ENCODE data around the gene KSR1. TPM values are rescaled to one million over a fixed set of nuclear protein-coding genes. Genes with fewer than 3 reads are reported as not detected.

The KSR1 gene
- polyA plus RNA-seq, 4 donors, result 34.9 to 88.9 (median 57.6) TPM

DNA sequence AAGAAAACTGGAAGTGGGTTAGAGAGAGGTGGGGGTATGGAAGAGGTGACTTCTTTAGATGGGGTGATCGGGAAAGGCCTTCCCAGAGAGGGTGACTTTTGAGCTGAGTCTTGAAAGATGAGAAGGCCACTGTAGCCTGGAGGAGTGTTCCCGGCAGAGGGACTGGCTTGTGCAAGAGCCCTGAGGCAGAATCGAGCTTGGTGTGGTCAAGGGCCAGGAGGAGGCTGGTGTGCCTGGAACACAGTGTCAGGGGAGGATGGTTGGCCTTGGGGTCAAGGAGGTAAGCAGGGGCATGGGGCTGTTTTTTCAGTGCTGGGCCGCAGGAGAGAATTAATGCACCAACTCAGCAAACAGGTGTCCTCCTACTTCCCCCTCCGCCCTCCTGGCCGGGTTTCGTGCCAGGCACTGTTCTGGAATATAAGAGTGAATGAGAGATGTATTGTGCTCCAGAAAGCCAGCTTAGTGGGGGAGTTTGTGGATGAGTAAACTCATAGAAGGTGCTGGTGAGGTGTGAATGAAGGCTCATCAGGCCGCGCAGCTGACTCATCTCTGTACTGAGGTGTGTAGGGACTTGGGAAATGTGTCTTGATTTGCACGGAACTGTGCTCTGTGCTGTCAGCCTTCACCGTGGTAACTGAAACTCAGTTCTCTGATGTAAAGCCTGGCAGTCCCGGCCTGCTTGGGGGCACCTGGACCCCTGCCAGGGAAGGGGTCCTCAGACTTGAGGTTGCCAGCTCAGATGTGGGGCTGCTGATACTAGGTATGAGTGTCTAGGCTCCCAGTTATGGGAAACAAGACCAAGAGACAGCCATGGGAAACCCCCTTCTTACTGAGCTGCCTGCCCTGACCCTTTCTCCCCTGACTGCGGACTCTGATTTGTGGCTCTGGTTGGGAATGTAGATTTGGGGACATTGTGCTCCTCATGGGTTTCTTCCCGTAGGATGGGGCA lies 15.3 kb downstream of the KSR1 start:
- no peak for DNase-seq (ENCODE audit: low read depth in 4 of 4, low spot score in 2 of 4)

DNA sequence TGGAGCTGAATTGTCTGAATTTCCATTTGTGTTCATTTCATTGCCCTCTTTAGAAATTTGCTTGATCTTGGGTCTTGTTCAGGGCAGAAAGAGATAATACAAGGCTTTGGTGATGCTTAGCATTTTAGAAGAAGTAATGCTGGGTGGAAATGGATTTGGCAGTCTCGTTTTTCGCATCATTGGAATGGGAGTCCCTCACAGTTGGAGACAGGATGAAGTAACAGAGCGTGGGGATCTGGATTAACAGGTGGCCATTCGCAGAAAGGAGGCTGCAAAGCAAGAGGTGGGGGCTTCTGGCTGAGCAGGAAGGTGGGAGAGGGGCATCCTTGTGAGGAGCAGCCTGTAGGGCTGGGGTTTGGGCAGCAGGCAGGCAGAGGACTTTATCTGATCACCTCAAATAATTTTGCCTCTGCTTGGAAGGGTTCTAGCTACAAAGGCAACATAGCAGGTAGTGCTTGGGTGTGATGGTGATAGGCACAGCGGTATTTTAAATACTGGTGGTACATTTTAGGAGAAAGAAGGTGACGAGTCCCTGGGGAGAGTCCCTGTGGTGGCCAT lies 17.0 kb downstream of the KSR1 start:
- no peak for DNase-seq (ENCODE audit: low read depth in 4 of 4, low spot score in 2 of 4)

DNA sequence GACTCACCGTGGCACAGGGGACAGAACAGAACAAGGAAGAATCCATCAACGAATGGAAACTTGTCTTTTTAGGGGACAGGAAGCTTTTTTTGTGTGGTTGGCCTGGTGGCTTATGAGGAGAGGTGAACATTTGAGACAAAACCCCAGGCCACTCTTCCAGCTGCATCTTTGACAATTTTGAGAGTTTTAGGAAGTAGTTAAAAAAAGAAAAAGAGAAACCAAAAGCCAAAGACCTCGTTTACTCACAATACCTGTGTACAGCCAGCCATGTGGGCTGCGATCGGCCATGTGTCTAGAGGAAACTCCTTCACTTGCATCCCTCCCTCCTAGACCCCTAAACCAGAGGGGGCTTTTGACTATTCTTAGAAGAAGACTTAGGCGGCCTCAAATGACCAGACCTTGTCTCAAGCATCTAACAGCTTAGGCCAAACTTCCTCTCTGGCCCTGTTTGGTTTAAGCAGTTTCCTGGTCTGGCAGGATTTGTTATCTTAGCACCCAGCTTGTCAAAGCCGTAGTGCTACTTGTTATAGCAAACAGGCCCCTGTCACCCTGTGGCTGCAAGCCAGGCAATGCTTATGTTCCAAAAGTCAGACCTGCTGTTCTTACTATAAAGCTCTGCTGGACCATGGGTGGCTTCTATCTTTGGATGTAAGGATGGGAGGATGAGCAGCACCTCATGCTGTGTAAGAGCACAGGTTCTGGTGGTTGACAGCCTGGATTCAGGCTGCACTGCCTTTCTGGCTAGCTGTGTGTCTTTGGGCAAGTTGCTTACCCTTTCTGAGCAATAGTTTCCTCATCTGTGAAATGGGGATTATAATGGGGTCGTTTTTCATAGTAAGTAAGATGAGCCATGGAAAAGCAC lies 17.7 kb downstream of the KSR1 start:
- DNase-seq (ENCODE audit: low read depth in 4 of 4, low spot score in 2 of 4), result no peak

DNA sequence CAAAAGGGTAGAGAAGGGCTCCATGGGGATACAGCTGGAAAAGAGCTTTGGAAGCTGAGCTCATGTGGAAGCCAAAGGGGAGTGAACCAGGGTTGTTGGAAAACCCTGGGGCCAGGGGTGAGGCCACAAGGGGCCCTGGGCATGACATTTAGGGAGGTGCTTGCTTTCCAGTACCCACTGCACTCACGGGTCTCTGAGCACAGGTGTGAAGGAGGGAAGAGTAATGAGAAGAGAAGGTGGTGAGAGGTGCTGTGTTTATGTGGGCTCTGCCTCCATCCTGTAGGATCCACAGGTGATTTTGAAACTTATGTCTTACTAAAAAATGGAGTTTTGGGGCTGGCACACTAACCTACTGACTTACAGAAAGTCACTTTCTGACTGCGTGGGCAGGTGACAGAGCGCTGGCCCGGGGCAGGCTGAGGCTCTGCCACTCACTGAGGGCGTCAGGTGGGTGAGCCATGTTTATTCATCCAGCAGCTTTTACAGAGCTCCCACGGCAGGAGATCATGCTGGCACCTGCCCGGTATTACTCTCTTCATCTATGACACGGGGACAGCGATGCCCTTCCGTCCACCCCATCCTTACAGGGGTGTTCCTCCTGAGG lies 18.9 kb downstream of the KSR1 start:
- DNase-seq (ENCODE audit: low read depth in 4 of 4, low spot score in 2 of 4), result no peak

DNA sequence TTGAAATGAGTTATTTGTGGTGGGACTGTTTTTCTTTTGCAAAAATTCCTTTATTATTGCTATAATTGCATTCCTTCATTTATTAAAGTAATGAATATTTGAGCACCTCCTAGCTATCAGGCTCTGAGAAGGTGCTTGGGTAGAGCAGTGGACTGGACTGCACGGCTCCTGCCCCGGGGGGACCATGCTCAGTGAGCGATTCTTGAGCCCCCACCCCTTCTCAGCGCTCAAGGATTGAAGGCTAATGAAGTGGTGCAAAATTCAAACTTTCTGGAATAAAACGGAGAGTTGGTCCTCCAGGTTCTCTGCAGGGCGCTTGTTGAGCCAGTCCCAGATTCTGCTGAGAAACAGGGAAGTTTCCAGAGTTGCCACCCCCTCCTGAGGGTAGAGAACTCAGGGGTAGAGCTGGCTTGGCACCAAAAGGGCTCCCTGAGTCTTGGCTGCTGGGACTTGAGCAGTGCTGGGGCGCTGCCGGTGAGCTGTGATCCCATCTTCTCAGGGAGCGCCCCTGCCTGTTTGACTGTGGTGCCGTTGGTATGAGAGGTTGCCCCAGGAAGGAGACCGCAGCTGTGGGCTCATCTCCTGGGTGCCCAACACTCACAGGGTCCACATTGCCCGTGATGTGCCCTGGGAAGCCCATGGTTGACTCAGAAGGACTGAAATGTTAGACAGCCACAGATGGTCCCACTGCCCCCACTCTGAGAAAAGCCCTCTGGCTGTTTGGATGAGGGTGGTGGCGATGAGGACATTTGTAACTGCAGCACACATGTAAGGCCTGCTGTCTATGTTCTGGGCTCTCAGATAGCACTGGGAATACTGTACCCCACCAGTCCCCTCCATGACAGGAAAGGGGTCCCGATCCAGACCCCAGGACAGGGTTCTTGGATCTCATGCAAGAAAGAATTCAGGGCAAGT lies 20.0 kb downstream of the KSR1 start:
- no peak for DNase-seq (ENCODE audit: low read depth in 4 of 4, low spot score in 2 of 4)

DNA sequence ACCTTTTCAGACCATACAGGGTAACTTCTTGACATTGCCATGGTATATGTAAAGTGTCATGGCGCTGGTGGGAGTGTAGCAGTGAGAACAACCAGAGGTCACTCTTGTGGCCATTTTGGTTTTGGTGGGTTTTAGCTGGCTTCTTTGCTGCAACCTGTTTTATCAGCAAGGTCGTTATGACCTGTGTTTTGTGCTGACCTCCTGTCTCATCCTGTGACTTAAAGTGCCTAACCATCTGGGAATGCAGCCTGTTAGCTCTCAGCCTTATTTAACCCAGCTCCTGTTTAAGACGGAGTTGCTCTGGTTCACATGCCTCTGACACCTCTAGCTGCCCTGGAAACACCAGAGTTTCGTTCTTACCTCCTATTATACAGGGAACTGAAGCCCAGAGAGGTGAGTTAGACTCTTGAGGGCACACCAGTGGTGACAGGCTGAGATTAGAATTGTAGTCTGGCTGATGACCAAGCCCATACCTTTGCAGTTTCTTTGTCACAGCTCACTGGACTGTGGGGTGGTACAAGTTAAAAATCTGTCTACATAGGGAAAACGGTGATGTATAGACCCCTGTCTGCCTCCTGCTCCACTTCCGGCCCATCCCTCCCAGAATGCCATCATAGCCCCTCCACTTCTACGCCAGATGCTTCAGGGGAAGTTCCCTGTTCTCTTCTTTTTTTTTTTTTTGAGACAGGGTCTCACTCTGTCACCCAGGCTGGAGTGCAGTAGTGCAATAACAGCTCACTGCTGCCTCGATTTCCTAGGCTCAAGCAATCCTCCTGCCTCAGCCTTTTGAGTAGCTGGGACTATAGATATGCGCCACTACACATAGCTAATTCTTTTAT lies 21.0 kb downstream of the KSR1 start:
- no peak for DNase-seq (ENCODE audit: low read depth in 4 of 4, low spot score in 2 of 4)

DNA sequence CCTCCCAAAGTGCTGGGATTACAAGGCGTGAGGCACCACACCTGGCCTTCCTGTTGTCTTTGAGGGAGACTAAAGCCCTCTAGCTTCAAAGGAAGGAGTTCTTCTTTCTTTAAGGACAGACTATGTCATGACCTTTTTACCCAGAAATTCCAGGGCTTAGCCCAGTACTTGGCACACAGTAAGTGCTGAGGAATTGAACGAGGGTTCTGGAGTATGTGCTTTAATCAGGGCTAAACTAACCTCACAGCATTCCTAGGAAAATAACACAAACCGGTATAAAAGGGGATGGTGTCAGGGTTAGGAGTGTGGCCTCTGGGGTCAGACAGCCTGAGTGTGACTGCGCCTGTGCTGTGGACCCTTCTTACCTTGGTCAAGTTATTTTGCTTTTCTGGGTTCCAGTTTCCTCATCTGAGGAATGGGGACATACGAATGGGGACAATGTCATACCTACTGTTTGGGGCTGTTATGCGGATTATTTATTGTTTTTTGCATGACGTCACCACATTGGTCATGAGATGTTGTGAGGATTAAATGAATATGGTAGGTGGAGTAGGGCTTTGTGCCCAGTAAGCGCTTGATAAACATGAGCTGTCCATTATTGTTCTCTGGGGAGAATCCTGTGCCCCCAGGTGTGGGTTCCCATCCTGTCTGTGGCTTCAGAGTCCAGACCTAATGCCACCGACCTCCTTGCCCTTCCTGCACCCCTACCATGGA lies 21.9 kb downstream of the KSR1 start:
- no peak for DNase-seq (ENCODE audit: low read depth in 4 of 4, low spot score in 2 of 4)

DNA sequence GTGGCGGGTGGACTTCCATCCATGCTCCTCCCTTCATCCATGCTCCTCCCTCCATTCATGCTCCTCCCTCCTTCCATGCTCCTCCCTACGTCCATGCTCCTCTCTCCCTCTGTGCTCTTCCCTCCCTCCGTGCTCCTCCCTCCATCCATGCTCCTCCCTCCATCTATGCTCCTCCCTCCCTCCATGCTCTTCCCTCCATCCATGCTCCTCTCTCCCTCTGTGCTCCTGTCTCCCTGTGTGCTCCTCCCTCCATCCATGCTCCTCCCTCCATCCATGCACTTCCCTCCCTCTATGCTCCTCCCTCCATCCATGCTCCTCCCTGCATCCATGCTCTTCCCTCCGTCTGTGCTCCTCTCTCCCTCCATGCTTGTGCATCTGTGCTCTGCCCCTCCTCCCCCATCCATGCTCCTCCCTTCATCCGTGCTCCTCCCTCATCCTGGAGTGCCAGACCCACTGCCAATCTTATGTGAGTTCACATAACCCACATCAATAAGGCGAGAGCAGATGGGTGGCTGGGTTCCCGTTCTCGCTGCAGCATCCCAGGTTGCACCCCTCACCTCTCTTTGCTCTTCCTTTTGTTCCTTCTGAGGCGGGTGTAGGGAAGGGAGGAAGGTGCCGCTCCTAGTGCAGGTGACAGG lies 22.8 kb downstream of the KSR1 start:
- DNase-seq (ENCODE audit: low read depth in 4 of 4, low spot score in 2 of 4), result no peak

DNA sequence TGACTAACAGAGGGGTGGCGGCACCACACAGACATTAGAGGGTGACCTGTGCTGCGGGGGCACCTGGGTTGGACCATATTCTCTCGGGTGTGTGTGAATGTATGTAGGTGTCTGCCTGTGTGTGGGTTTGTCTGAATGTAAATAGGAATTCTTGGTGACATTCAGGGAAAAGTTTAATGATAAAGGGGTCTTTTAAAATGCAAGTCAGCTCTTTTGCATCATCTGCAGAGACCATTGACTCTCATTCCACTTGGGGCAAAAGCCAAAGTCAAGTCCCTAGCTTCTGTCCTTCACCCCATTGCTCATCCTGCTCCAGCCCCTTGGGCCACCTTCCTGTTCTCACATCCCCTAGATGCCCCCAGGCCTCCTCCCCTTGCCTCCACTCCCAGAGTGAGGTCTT lies 23.6 kb downstream of the KSR1 start:
- no peak for DNase-seq (ENCODE audit: low read depth in 4 of 4, low spot score in 2 of 4)

DNA sequence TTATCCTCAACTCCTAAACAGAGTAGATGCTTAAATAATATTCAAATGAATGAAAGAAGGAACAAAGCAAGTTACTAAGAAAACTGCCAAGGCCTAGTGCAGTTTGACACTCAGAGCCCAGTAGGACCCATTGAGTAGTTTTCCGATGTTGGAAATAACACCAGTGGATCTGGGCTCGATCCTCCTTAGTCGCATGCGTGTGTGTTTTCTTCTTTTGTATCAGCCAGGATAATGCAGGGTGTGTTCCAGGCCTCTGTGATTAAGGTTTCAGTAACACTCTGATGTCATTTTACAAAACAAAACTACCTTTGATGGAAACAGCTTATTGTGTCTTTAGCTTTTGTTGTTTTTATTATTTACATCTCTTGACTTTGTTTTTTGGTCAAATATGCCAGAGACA lies 24.5 kb downstream of the KSR1 start:
- no peak for DNase-seq (ENCODE audit: low read depth in 4 of 4, low spot score in 2 of 4)

DNA sequence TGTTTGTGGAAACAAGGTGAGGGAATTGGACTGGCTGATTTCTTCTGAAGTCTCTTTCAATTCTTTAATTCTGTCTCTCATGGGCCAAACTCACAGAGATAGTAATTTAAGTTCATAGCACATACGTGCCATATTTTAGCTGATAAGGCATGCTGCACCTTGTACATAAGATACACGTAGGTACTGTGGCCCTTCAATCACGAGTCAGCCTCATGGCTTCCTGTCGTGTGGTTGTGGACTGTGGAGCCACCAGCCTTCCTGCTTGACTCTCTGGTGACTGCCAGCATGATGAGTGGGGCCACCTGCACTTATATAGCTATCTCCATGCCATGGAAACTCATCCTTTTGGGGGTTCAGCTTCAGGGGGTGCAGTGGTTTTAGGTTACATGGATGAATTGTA lies 25.1 kb downstream of the KSR1 start:
- DNase-seq (ENCODE audit: low read depth in 4 of 4, low spot score in 2 of 4), result no peak

DNA sequence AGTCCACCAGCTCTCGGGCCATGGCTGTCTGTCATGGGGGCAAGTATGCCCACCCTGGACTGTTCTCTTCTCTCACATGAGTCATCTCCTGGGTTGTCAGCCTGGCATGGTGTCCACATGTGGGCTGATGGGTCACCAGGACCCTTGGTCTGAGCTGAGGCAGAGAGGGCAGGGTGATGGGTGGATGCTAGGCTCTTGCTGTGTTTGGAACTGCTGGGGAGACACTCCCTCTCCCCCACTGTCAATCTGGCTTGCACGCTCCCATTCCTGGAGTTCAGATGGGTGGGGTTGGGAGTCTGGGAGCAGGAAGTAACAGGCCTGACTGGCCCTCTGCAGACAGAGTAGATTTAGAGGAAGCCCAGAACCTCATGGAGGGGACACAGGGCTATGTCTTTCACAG lies 28.9 kb downstream of the KSR1 start:
- DNase-seq (ENCODE audit: low read depth in 4 of 4, low spot score in 2 of 4), result no peak

DNA sequence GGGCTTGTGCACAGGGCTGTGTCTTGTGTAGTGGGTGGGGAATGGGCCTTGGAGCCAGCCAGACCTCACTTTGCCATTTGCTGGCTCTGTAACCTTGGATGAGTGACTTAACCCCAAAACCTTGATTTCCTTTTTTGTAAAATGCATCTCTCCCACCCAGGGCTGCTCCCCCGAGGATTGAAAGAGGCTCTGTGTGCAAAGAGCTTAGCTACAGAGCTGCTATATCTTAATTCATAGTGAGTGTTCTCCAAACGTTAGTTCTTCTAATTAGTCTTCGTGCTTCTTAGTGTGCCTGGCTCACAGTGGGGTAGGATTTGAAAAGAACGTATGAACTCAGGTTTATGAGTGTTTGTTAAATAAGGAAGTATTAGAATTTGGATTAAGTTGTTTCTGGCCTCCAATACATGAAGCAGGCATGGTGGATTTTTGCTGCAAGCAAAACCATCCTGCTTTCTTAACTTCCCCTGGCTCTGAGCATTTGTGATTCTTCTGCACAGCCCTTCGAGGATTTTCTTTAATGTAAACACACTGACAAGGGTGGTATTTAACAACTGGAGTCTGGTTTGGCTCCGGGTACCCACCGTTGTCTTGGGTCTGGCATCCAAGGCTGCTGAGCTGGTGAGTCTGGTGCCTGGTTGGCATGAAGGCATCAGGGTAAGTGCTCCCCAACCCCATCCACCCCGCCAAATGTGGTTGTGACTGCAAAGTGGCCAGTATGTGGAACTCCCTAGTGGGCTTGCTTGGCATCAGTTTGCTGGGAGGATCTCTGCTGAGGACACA lies 29.7 kb downstream of the KSR1 start:
- DNase-seq (ENCODE audit: low read depth in 4 of 4, low spot score in 2 of 4), result no peak

DNA sequence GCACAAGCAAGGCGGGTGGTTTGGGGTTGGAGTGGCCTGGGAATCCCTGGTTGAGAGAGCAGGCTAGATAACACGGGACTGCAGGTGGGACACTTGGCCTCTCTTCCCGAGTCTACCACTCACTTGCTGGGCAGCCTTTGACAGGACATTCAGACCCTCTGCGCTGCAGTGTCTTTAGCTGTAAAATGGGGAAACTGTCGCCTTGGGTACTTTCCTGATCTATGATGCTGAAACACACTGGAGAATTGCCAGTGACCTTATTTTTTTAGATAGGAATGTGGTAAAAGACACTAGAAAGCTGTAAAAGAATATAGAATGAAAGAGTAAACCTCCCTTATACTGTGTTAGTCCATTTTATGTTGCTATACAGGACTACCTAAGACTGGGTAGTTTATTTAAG lies 30.5 kb downstream of the KSR1 start:
- no peak for DNase-seq (ENCODE audit: low read depth in 4 of 4, low spot score in 2 of 4)

DNA sequence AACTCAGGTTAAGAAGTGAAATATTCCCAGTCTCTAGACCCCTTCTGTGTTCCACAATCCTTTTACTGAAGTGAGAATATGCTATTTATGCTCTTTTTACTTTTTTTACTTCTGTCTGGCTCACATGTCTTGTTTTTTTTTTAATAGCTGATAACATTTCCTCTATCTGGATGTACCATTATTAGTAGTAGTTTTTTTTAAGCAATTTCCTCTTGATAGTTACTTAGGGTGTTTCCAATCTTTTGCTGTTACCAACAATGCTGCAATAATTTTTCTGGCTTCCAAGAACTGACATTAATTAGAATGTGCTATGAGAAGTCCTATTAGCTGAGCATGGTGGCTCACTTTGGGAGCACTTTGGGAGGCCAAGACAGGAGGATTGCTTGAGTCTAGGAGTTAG lies 32.0 kb downstream of the KSR1 start:
- no peak for DNase-seq (ENCODE audit: low read depth in 4 of 4, low spot score in 2 of 4)

DNA sequence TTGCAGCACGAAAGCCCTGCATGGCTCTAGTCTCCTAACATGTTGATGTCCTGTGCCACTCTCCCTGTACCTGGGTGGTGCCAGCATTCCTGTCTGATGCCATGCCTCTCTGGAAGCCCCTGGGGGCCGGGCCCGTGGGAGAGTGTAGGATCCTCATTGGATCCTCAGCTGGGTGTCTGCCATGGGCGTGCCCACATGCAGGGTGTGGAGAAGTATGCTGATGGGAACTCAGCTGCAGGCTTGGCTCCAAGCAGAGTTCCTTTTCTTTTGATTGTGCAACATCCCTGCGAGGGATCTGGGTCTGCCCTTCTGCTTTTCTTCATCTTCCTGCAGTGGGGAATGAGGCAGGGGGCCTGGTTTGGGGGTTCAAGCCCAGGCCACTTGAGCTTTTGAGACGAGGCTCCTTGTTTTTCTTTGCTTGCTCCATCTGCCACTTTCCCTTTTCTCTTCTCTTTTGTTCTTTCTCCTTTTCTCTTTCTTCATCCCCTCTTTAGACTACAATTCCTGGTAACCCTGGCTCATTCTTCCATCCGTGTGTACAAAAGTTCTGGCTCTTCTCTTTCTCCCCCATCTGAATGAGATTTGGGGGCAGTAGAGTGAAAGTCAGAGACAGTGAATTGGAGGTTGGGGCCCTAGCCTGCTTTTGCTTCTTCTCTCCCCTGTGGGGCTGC lies 32.9 kb downstream of the KSR1 start:
- no peak for DNase-seq (ENCODE audit: low read depth in 4 of 4, low spot score in 2 of 4)

DNA sequence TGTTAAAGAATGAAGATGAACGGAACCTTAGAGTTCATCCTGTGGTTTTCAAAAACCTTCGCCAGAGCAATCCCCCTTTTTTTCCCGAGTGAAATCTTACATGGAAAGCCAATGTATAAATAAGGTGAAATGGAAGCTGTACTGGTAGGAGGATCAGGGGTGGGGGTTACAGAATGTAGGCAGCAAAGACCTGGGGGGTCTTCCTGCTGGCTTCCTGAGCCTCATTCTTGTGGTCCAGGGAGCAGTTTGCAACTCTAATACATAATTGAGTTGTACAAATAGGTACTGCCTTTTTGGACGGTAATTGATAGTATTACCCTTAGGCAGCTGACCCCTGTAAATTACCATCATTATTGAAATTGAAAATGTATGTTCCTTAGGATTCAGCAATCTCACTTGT lies 34.1 kb downstream of the KSR1 start:
- no peak for DNase-seq (ENCODE audit: low read depth in 4 of 4, low spot score in 2 of 4)

All from left renal cortex interstitium (tissue), 4 donors.